Retinal pigment epithelial cell (primary cell): Measurements from ENCODE around the gene OARD1.
A peak's percentile ranks its signal among the peaks of the same experiment; 100 is the strongest.
"Not testable (repeated sequence)": the region's sequence is repeated elsewhere in the genome, so short reads cannot be mapped to it uniquely, and the experiment has no call there.

Source experiments
- DNase-seq: peaks from one replicate; pipeline ENCODE4 v3.0.0-alpha.2; 2010; ENCODE audit warnings: low read depth
- H3K4me3 ChIP-seq: 2 replicates; pipeline ENCODE4 v1.5.1; 2011; ENCODE audit warnings: mild to moderate bottlenecking, low read length, control low read depth, moderate library complexity
- TF ChIP-seq, protein P1 (sequence below): conservative IDR thresholded peaks from 2 replicates; pipeline ENCODE4 v1.5.1; 2011; ENCODE audit warnings: low read depth, low read length, control low read depth, inconsistent platforms

Gene OARD1, protein sequence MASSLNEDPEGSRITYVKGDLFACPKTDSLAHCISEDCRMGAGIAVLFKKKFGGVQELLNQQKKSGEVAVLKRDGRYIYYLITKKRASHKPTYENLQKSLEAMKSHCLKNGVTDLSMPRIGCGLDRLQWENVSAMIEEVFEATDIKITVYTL

DNA sequence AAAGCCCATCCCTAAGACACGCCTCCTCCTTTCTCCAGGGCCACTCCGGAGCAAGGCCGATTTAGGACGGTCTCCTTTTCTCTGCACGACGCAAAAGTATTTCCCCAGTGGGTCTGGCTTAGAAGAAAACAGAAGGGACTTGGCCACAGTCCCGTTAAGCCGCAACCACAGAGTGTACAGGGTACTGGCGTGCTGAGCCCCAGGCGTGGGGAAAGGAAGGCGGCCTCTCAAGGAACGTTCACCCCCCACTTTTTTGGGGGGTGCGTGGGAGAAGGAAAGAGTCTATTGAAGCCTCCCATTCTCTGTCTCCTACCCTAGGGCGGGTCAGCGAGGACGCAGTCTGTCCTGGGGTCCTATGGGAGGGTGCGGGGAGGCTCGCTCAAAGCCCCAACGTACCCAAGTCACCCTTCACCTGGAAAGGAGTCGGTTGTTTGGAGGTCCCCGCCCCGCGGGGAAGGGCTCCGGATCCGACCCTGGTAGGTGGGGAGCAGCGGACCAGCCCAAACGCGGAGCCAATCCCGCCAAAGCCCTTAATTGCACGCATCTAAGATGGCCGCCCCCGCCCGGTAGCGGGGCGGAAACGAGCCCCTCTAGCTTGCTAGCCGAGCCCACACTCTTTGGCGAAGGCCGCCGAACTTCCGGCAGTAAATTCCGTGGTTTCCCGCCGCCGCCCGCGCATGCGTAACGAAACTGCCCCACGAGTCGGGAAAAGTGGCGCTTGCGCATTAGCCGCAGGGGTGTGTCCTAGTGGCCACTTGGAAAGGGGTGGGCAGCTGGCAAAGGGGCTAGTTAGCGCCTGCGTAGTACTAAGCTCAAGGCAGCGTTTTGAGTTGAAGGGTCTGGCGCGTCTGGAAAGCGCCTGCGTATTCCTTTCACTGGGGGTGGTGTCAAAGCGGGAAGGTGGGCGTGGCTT, at the start of gene OARD1:
Gene OARD1, minus strand, starts transcription at position 434 of the 913 bp plus-strand sequence. CDS start 722 bp downstream, outside the sequence.
- peak within 1 kb of the TSS; percentile 86 for H3K4me3 ChIP-seq
- peak; percentile 96 for DNase-seq
- TF ChIP-seq, protein P1, sequence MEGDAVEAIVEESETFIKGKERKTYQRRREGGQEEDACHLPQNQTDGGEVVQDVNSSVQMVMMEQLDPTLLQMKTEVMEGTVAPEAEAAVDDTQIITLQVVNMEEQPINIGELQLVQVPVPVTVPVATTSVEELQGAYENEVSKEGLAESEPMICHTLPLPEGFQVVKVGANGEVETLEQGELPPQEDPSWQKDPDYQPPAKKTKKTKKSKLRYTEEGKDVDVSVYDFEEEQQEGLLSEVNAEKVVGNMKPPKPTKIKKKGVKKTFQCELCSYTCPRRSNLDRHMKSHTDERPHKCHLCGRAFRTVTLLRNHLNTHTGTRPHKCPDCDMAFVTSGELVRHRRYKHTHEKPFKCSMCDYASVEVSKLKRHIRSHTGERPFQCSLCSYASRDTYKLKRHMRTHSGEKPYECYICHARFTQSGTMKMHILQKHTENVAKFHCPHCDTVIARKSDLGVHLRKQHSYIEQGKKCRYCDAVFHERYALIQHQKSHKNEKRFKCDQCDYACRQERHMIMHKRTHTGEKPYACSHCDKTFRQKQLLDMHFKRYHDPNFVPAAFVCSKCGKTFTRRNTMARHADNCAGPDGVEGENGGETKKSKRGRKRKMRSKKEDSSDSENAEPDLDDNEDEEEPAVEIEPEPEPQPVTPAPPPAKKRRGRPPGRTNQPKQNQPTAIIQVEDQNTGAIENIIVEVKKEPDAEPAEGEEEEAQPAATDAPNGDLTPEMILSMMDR, result no peak

DNA sequence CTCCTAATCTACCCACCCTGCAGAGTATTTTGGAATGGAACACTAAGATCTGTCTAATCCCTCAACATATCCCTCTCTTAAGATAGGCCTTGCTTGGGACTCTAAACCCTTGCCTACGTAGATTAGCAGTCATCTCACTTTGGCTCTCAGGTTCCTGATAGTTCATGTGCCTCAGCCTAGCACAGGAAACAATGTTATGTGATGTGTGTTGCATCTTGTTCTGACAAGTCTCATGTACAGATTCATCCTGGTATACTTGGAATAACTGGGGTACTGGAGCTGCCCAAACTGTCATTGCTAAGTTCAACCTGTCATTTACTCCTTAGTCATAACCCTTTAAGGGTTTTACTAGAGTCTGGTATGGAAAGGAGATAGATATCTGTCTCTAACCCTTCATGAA, 47.9 kb upstream of the OARD1 start:
- TF ChIP-seq, protein P1, result no peak
- no peak for DNase-seq
- H3K4me3 ChIP-seq, result no peak overlapping the region

DNA sequence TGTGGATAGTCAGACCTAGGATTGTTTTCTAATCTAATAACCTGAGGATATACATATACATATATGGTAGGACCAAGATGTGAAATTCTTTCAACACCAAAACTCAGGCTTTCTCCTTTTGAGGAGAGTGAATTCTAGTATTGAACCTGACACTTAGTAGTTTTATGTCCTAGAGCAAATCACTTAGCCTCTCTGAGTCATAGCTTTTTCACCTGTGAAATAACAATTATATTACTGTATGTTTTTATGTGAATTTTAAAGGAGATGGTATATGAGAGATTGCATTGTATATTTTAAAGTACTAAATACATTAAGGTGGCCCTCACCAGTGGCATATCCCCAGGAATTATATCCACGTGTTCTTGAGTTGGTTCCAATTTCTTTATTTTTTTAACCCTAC, 47.4 kb upstream of the OARD1 start:
- no peak overlapping the region for H3K4me3 ChIP-seq
- no peak for DNase-seq
- TF ChIP-seq, protein P1, result no peak

DNA sequence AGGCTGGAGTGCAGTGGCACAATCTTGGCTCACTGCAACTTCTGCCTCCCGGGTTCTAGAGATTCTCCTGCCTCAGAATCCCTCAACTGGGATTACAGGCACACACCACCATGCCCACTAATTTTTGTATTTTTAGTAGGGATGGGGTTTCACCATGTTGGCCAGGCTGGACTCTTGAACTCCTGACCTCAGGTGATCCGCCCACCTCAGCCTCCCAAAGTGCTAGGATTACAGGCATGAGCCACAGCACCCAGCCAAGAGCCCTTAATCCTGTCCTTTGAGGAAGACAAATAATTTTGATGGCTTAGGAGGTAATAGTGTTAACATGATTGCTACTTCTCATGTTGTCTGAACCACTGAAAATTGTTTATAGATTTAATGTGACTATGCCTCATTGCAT, 42.9 kb upstream of the OARD1 start:
- not testable (repeated sequence) for H3K4me3 ChIP-seq, DNase-seq

DNA sequence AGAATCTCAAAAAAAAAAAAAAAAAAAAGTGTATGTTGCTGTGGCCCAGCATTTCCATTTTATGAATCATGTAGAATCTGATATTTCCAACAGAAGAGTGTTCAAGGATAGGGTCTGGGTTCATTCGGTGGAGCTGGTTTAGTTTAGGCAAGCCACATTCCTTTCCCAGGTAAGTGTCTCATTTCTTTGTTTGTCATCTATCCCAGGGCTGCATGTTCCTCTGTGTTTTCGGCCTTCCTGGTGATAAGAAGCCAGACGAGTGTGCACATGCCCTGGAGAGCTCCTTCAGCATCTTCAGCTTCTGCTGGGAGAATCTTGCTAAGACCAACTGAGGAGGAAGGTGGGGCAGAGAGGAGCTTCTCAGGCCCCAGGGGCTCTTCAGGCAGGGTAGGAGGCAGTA, 38.9 kb upstream of the OARD1 start:
- DNase-seq, result no peak
- TF ChIP-seq, protein P1, result no peak
- H3K4me3 ChIP-seq, result no peak overlapping the region

DNA sequence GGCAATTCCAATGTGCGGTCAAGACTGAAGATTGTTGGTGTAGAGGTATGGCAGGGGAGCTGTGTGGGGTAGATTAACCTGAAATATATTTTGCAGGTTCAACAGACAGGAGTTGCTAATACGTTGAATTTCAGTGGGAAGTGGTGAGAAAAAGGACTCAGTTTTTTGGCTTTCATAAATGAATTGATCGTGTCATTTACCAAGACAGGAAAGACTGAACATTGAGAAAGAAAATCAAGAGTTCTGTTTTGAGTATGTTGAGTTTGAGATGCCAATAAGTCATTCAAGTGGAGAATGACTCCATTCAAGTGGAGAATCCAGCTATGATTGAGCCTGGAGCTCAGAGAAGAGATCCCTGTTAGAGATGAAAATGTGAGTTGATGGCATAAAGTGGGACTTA, 31.7 kb upstream of the OARD1 start:
- H3K4me3 ChIP-seq, result no peak overlapping the region
- no peak for DNase-seq
- TF ChIP-seq, protein P1, result no peak

DNA sequence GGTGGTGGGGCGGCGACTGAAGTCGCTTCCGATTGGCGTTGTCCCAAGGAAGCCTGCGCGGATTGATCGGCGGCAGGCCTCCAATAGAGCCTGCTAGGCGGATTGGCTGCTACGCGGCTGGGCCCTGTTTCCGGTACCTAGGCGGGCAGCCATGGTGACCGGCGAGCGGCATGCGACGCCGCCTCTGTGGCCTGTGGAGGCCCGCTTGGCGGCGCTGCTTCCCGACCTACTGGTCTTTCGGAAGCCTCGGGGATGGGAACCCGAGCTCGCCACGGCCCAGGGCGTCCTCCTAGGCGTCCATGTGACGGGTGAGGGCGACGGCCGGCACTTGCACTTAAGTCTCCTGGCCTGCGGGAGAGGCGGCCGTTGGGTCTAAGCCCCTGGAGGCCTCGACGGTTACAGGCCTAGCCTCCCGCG, 28.7 kb upstream of the OARD1 start:
- H3K4me3 ChIP-seq, result no peak overlapping the region
- TF ChIP-seq, protein P1, result no peak
- DNase-seq, result no peak
